HG03342 (cell line): ENCODE data around the gene COBL.

Source experiments
- ATAC-seq: cut with Tn5 transposase; IDR thresholded peaks from one replicate; pipeline ENCODE4 v1.9.1; 2021; ENCODE audit warnings: mild to moderate bottlenecking, moderate library complexity; ENCODE audit not compliant: unreplicated experiment

The COBL gene

GRCh38 chr7:51316666-51317581, at the start of gene COBL:
COBL (minus strand) TSS chr7:51316809; CDS start chr7:51316633, 176 bp downstream.
- ATAC-seq: no peak

- ATAC-seq: no peak
Measured at GRCh38 chr7:51366172-51366728, 49.6 kb upstream of the COBL start.

GRCh38 chr7:51357821-51358220, 41.2 kb upstream of the COBL start:
- no peak for ATAC-seq

GRCh38 chr7:51356849-51357516, 40.4 kb upstream of the COBL start:
- no peak for ATAC-seq

GRCh38 chr7:51354897-51355296, 38.3 kb upstream of the COBL start:
- no peak for ATAC-seq

GRCh38 chr7:51354434-51354833, 37.8 kb upstream of the COBL start:
- ATAC-seq: no peak

- no peak for ATAC-seq
Measured at GRCh38 chr7:51352174-51353100, 35.8 kb upstream of the COBL start.

GRCh38 chr7:51351661-51352060, 35.1 kb upstream of the COBL start:
- ATAC-seq: no peak

GRCh38 chr7:51350546-51350896, 33.9 kb upstream of the COBL start:
- no peak for ATAC-seq

- ATAC-seq: no peak
Measured at GRCh38 chr7:51349820-51350545, 33.4 kb upstream of the COBL start.

- ATAC-seq: no peak
Measured at GRCh38 chr7:51346126-51346525, 29.5 kb upstream of the COBL start.

GRCh38 chr7:51344406-51345138, 28.0 kb upstream of the COBL start:
- no peak for ATAC-seq

GRCh38 chr7:51340936-51341335, 24.3 kb upstream of the COBL start:
- ATAC-seq: no peak

- no peak for ATAC-seq
Measured at GRCh38 chr7:51340029-51340838, 23.6 kb upstream of the COBL start.

- no peak for ATAC-seq
Measured at GRCh38 chr7:51335057-51335456, 18.4 kb upstream of the COBL start.

GRCh38 chr7:51329696-51330263, 13.2 kb upstream of the COBL start:
- no peak for ATAC-seq

- ATAC-seq: no peak
Measured at GRCh38 chr7:51328351-51328801, 11.8 kb upstream of the COBL start.

GRCh38 chr7:51327287-51327717, 10.7 kb upstream of the COBL start:
- ATAC-seq: no peak
